Upper lobe of right lung (tissue), 1 donor: ENCODE data around the gene CD34. TPM values are rescaled to one million over a fixed set of nuclear protein-coding genes. Genes with fewer than 3 reads are reported as not detected.

Source experiments
- ATAC-seq: fragments of 200-7000 bp; cut with Tn5 transposase; one replicate; pipeline ENCODE4 v1.9.1; 2020; ENCODE audit warnings: mild to moderate bottlenecking, moderate library complexity
- DNase-seq: peaks from one replicate; pipeline ENCODE4 v3.0.0-alpha.2; 2020
- H3K27ac ChIP-seq: fragments of 200-600 bp; one replicate; pipeline ENCODE4 v1.8.0; 2022
- H3K27me3 ChIP-seq: fragments of 200-600 bp; one replicate; pipeline ENCODE4 v1.8.0; 2022; ENCODE audit warnings: mild to moderate bottlenecking
- H3K36me3 ChIP-seq: fragments of 200-600 bp; one replicate; pipeline ENCODE4 v1.8.0; 2022
- H3K4me1 ChIP-seq: fragments of 200-600 bp; one replicate; pipeline ENCODE4 v1.8.0; 2022
- H3K4me3 ChIP-seq: fragments of 200-600 bp; one replicate; pipeline ENCODE4 v1.8.0; 2022; ENCODE audit warnings: mild to moderate bottlenecking
- H3K9me3 ChIP-seq: fragments of 200-600 bp; one replicate; pipeline ENCODE4 v1.8.0; 2022
- CTCF ChIP-seq: fragments of 200-600 bp; IDR thresholded peaks from one replicate; pipeline ENCODE4 v1.8.0; 2022; ENCODE audit warnings: antibody characterized with exemption
- intact Hi-C: fragments of 100-400 bp; cut with DNase I; formaldehyde crosslinking; loops from one replicate; pipeline ENCODE4 v1.11.0; 2022
- total RNA-seq: library from RNA; stranded (reverse); fragmentation: NEBNext Ultra II Directional; extraction: Animal tissue kit (Norgen Biotek cat#: 25700); gene quantifications from one replicate; pipeline ENCODE4 v1.2.1, GENCODE V29; 2021
- donor health status: DM: no; HTN: yes; CAD: no; lungs with severe emphysema.

Gene CD34
- total RNA-seq, 1 donor from 2014 or later, result 50.7 TPM

- intact Hi-C loops, result loop anchor here (5.0 kb wide), 1 partner anchor 34 kb away; no protein-coding TSS in a partner anchor
- peak overlapping the region; percentile 12 for H3K27ac ChIP-seq
- ATAC-seq (peak; percentile 37), DNase-seq (no peak)
- H3K4me3 ChIP-seq, result no peak overlapping the region
- peaks cover 5% of the 10 kb centered on the region for H3K36me3 ChIP-seq
- no peaks in the 10 kb centered on the region for H3K9me3 ChIP-seq
- TF ChIP-seq CTCF, result no peak
- no peaks in the 10 kb centered on the region for H3K27me3 ChIP-seq
- peaks cover 60% of the 10 kb centered on the region for H3K4me1 ChIP-seq
Observed at GRCh38 chr1:207833381-207833780, 77.5 kb downstream of the CD34 start.

GRCh38 chr1:207832796-207833195, 78.1 kb downstream of the CD34 start:
- no peak overlapping the region for H3K4me3 ChIP-seq
- DNase-seq, result no peak
- no peaks in the 10 kb centered on the region for H3K9me3 ChIP-seq
- H3K4me1 ChIP-seq, result peaks cover 63% of the 10 kb centered on the region
- H3K27me3 ChIP-seq, result no peaks in the 10 kb centered on the region
- H3K27ac ChIP-seq, result peak overlapping the region; percentile 12
- no peak for TF ChIP-seq CTCF
- no peak for ATAC-seq
- peaks cover 5% of the 10 kb centered on the region for H3K36me3 ChIP-seq
- intact Hi-C loops, result loop anchor here (5.0 kb wide), 1 partner anchor 35 kb away; no protein-coding TSS in a partner anchor

- TF ChIP-seq CTCF, result no peak
- intact Hi-C loops, result loop anchor here (5.0 kb wide), 1 partner anchor 36 kb away; no protein-coding TSS in a partner anchor
- Histone ChIP-seq H3K27ac (peak overlapping the region; percentile 55), H3K4me1 (peaks cover 65% of the 10 kb centered on the region), H3K9me3 (no peaks in the 10 kb centered on the region), H3K36me3 (peaks cover 5% of the 10 kb centered on the region), H3K4me3 (no peak overlapping the region), H3K27me3 (no peaks in the 10 kb centered on the region)
- DNase-seq (no peak), ATAC-seq (peak; percentile 13)
Observed at GRCh38 chr1:207831517-207832327, 79.2 kb downstream of the CD34 start.

Other genes starting within 250 kb of the CD34 start
- gene CD46, start 159.1 kb downstream of the CD34 start, total RNA-seq, result 335 TPM